H1 (cell line): Measurements from ENCODE around the gene FAR1. TPM values are rescaled to one million over a fixed set of nuclear protein-coding genes. Genes with fewer than 3 reads are reported as not detected.

Experiments
- CTCF ChIA-PET: fragments of 300-600 bp; sonication (Branson Sonifier 250); formaldehyde crosslinking; loops from one replicate; lab custom pipeline; 2021; ENCODE audit not compliant: partially characterized antibody; lab: Charles Lee
- POLR2A ChIA-PET: fragments of 300-600 bp; sonication (Branson Sonifier 250); formaldehyde crosslinking; loops from one replicate; lab custom pipeline; 2021; ENCODE audit warnings: inconsistent platforms; ENCODE audit not compliant: partially characterized antibody; lab: Charles Lee
- DNase-seq, 2 experiments: peaks; one replicate each; pipeline versions ENCODE4 v3.0.0 to v3.0.0-alpha.2; 2010 to 2022; ENCODE audit warnings: low spot score in 2 of 2, low read depth in 1 of 2, mixed read lengths in 1 of 2
- FAIRE-seq: peaks from 2 replicates; lab custom pipeline; 2011; peaks lifted over from hg19 to GRCh38; lab: Jason Lieb, UNC
- H2AFZ ChIP-seq: 2 replicates; pipeline ENCODE4 v1.8.1; 2012; ENCODE audit warnings: low read length, inconsistent platforms
- H2AK5ac ChIP-seq: 2 replicates; pipeline ENCODE4 v1.6.1; 2013; ENCODE audit warnings: low read depth, low read length
- H2BK120ac ChIP-seq: replicated peaks from 2 replicates; pipeline ENCODE3; 2013; ENCODE audit warnings: low read depth, low read length, inconsistent platforms
- H2BK12ac ChIP-seq: 2 replicates; pipeline ENCODE4 v1.6.1; 2013; ENCODE audit warnings: low read depth, low read length
- H2BK15ac ChIP-seq: 2 replicates; pipeline ENCODE4 v1.6.1; 2013; ENCODE audit warnings: low read length
- H2BK20ac ChIP-seq: 2 replicates; pipeline ENCODE4 v1.6.1; 2013; ENCODE audit warnings: low read length
- H2BK5ac ChIP-seq: 2 replicates; pipeline ENCODE4 v1.6.1; 2013; ENCODE audit warnings: low read depth, low read length
- H3K14ac ChIP-seq: 2 replicates; pipeline ENCODE4 v1.6.1; 2013; ENCODE audit warnings: inconsistent platforms; ENCODE audit not compliant: insufficient read length
- H3K18ac ChIP-seq: 2 replicates; pipeline ENCODE4 v1.6.1; 2013; ENCODE audit warnings: low read length; ENCODE audit errors: extremely low read depth
- H3K23ac ChIP-seq: 2 replicates; pipeline ENCODE4 v1.6.1; 2013; ENCODE audit warnings: inconsistent platforms; ENCODE audit not compliant: insufficient read length
- H3K23me2 ChIP-seq: 2 replicates; pipeline ENCODE4 v1.6.1; 2013; ENCODE audit warnings: low read depth, low read length
- H3K27ac ChIP-seq: 2 replicates; pipeline ENCODE4 v1.6.1; 2011; ENCODE audit warnings: low read depth, low read length, inconsistent platforms
- H3K27me3 ChIP-seq, 4 experiments: replicated peaks in 1 of 4; 1 replicate in 1 of 4; 2 replicates in 3 of 4; pipeline versions ENCODE4 v1.6.1 to v1.8.1; 2011 to 2013; ENCODE audit warnings: low read length in 3 of 4, mild to moderate bottlenecking in 3 of 4, inconsistent platforms in 2 of 4, mixed read lengths in 2 of 4, moderate library complexity in 1 of 4; ENCODE audit not compliant: control insufficient read depth in 3 of 4, insufficient read depth in 3 of 4; ENCODE audit errors: extremely low read depth in 1 of 4
- H3K36me3 ChIP-seq, 4 experiments: 2 replicates each; pipeline versions ENCODE4 v1.6.1 to v1.8.1; 2011 to 2013; ENCODE audit warnings: mild to moderate bottlenecking in 4 of 4, low read length in 3 of 4, moderate library complexity in 2 of 4, control low read depth in 1 of 4, inconsistent platforms in 1 of 4; ENCODE audit not compliant: insufficient read depth in 4 of 4, control insufficient read depth in 2 of 4
- H3K4ac ChIP-seq: replicated peaks from 2 replicates; pipeline ENCODE3; 2013; ENCODE audit warnings: low read length, low read depth, mixed read lengths, inconsistent platforms; ENCODE audit not compliant: insufficient read length
- H3K4me1 ChIP-seq, 4 experiments: replicated peaks in 1 of 4; 1 replicate in 1 of 4; 2 replicates in 3 of 4; pipeline versions ENCODE4 v1.6.1 to v1.8.1; 2011 to 2013; ENCODE audit warnings: low read length in 3 of 4, inconsistent platforms in 2 of 4, mixed read lengths in 1 of 4; ENCODE audit not compliant: insufficient read depth in 4 of 4, control insufficient read depth in 3 of 4
- H3K4me2 ChIP-seq, 2 experiments: 2 replicates each; pipeline versions ENCODE4 v1.6.1 to v1.8.1; 2011 to 2013; ENCODE audit warnings: low read depth in 2 of 2, low read length in 2 of 2, control low read depth in 1 of 2, inconsistent platforms in 1 of 2, mild to moderate bottlenecking in 1 of 2; ENCODE audit not compliant: insufficient read depth in 1 of 2
- H3K4me3 ChIP-seq, 4 experiments: fragments of 200-600, 300-600 bp in 1 of 4; sonication (generic), shearing (Covaris generic), sonication (Bioruptor Twin) in 1 of 4; 2 replicates each; pipeline versions ENCODE4 v1.5.1 to v1.8.1; 2011 to 2016; ENCODE audit warnings: low read length in 4 of 4, low read depth in 3 of 4, control low read depth in 2 of 4, inconsistent platforms in 2 of 4, mild to moderate bottlenecking in 2 of 4, mixed read lengths in 1 of 4, moderate library complexity in 1 of 4; ENCODE audit not compliant: insufficient read depth in 2 of 4; ENCODE audit errors: extremely low read depth in 1 of 4
- H3K56ac ChIP-seq: replicated peaks from 2 replicates; pipeline ENCODE3; 2013; ENCODE audit warnings: low read depth, mild to moderate bottlenecking, mixed read lengths, low read length, inconsistent platforms; ENCODE audit not compliant: insufficient read length
- H3K79me1 ChIP-seq: 2 replicates; pipeline ENCODE4 v1.6.1; 2013; ENCODE audit warnings: low read depth, low read length, control low read depth
- H3K79me2 ChIP-seq, 2 experiments: 2 replicates each; pipeline versions ENCODE4 v1.6.1 to v1.8.1; 2012 to 2013; ENCODE audit warnings: low read length in 2 of 2, mild to moderate bottlenecking in 2 of 2, inconsistent platforms in 1 of 2; ENCODE audit not compliant: insufficient read depth in 2 of 2, control insufficient read depth in 1 of 2
- H3K9ac ChIP-seq, 4 experiments: replicated peaks in 1 of 4; 1 replicate in 1 of 4; 2 replicates in 3 of 4; pipeline versions ENCODE4 v1.6.1 to v1.8.1; 2011 to 2013; ENCODE audit warnings: low read depth in 3 of 4, low read length in 3 of 4, control low read depth in 2 of 4, mild to moderate bottlenecking in 2 of 4, moderate library complexity in 2 of 4, inconsistent platforms in 1 of 4; ENCODE audit errors: extremely low read depth in 1 of 4
- H3K9me3 ChIP-seq, 2 experiments: 2 replicates each; pipeline versions ENCODE4 v1.6.1 to v1.8.1; 2012 to 2013; ENCODE audit warnings: mild to moderate bottlenecking in 2 of 2, moderate library complexity in 2 of 2, control low read depth in 1 of 2, inconsistent platforms in 1 of 2, low read depth in 1 of 2, low read length in 1 of 2, mixed read lengths in 1 of 2; ENCODE audit not compliant: insufficient read depth in 2 of 2
- H4K20me1 ChIP-seq, 2 experiments: replicated peaks in 1 of 2; 2 replicates each; pipeline versions ENCODE3 to v1.8.1; 2011 to 2013; ENCODE audit warnings: inconsistent platforms in 2 of 2, low read length in 2 of 2, mild to moderate bottlenecking in 1 of 2; ENCODE audit not compliant: insufficient read depth in 2 of 2, control insufficient read depth in 1 of 2
- H4K5ac ChIP-seq: 2 replicates; pipeline ENCODE4 v1.6.1; 2013; ENCODE audit warnings: low read length, low read depth, mixed read lengths, inconsistent platforms; ENCODE audit not compliant: insufficient read length
- H4K8ac ChIP-seq: 2 replicates; pipeline ENCODE4 v1.8.0; 2013; ENCODE audit warnings: mild to moderate bottlenecking, moderate library complexity, low read length, inconsistent platforms; ENCODE audit not compliant: insufficient read depth; ENCODE audit errors: extremely low read depth
- H4K91ac ChIP-seq: replicated peaks from 2 replicates; pipeline ENCODE3; 2013; ENCODE audit warnings: low read length, mixed read lengths, inconsistent platforms; ENCODE audit not compliant: insufficient read length
- CHD2 ChIP-seq: IDR thresholded peaks from 2 replicates; pipeline ENCODE4 v1.6.1; 2012; ENCODE audit warnings: low read length, improper control_type of control experiment
- EGR1 ChIP-seq: IDR thresholded peaks from 2 replicates; pipeline ENCODE4 v1.6.1; 2011; ENCODE audit warnings: low read depth, low read length, borderline replicate concordance
- WGBS, 2 experiments: shearing (Covaris generic) in 1 of 2; methylation state at CpG; one replicate each; pipeline versions ENCODE4 v1.1.6 to v1.1.7; 2013 to 2015; ENCODE audit warnings: low lambda C conversion rate in 2 of 2, mixed read lengths in 2 of 2, inconsistent platforms in 1 of 2, low coverage in 1 of 2, missing lambda C conversion rate in 1 of 2; ENCODE audit not compliant: insufficient replicate concordance in 2 of 2, insufficient coverage in 1 of 2, insufficient read length in 1 of 2; ENCODE audit errors: extremely low coverage in 1 of 2, missing lambda C conversion rate in 1 of 2; 5-methylcytosine and 5-hydroxymethylcytosine counted together
- polyA plus RNA-seq, 7 experiments: library from polyadenylated mRNA; depleted of rRNA in 3 of 7; stranded (reverse) in 5 of 7; unstranded in 2 of 7; fragments of >200 nt in 5 of 7; fragments of 200-250 nt in 2 of 7; gene quantifications; 1 replicate in 5 of 7; 2 replicates in 1 of 7; 4 replicates in 1 of 7; pipeline versions ENCODE4 v1.2.1 to v1.2.3, GENCODE V29; 2011 to 2013; ENCODE audit warnings: missing spikeins in 2 of 7, mixed read lengths in 2 of 7
- total RNA-seq: library from RNA; stranded (reverse); fragmentation: NEBNext Ultra II Directional; extraction: Animal tissue kit (Norgen Biotek cat#: 25700); gene quantifications from 2 replicates; pipeline ENCODE4 v1.2.1, GENCODE V29; 2021

Gene FAR1
- total and polyA plus RNA-seq, 2 of the 8 experiments (the other 6 are each of a cell fraction or from before 2014, with no cell fraction given): 29.7 to 68.5 TPM

- H3K23me2 ChIP-seq: peaks cover 7% of the 10 kb centered on the region
- H2BK120ac ChIP-seq: no peak overlapping the region
- no peak overlapping the region for H3K18ac ChIP-seq
- H3K4me2 ChIP-seq: no peak overlapping the region
- no peak overlapping the region for H3K27ac ChIP-seq
- no peak overlapping the region for H2AK5ac ChIP-seq
- CTCF ChIA-PET: no interaction called here
- H3K36me3 ChIP-seq: no peaks in the 10 kb centered on the region
- peaks cover 3 to 4% of the 10 kb centered on the region in 2 experiments for H3K79me2 ChIP-seq
- H2BK12ac ChIP-seq: no peak overlapping the region
- H3K4me3 ChIP-seq: no peak overlapping the region
- no peak overlapping the region for H4K8ac ChIP-seq
- no peak overlapping the region for H2BK20ac ChIP-seq
- TF ChIP-seq CHD2 (no peak), EGR1 (no peak)
- POLR2A ChIA-PET: no interaction called here
- H4K91ac ChIP-seq: no peak overlapping the region
- no peak overlapping the region for H4K5ac ChIP-seq
- H3K9me3 ChIP-seq: peaks cover 9 to 13% of the 10 kb centered on the region in 2 experiments; a peak in 3 of 4 replicates
- no peak overlapping the region for H2BK15ac ChIP-seq
- no peak overlapping the region for H3K4ac ChIP-seq
- H3K9ac ChIP-seq: no peak overlapping the region
- H4K20me1 ChIP-seq: peaks cover 1 to 3% of the 10 kb centered on the region in 2 experiments
- no peaks in the 10 kb centered on the region; a peak in 1 of 7 replicates for H3K4me1 ChIP-seq
- no peak for FAIRE-seq
- DNase-seq: no peak
- WGBS, 2 experiments: 82% methylated on average over 1 of the region's 1 CpG; no CpG with 5 or more reads in 1 of the 2 experiments
- no peaks in the 10 kb centered on the region for H3K79me1 ChIP-seq
- H2AFZ ChIP-seq: no peak overlapping the region
- no peak overlapping the region for H3K56ac ChIP-seq
- H3K27me3 ChIP-seq: no peaks in the 10 kb centered on the region
- no peak overlapping the region for H3K23ac ChIP-seq
- H2BK5ac ChIP-seq: no peak overlapping the region
- H3K14ac ChIP-seq: no peak overlapping the region
Measured at GRCh38 chr11:13664351-13664750, 4.1 kb upstream of the FAR1 start.
